ENCODE data around the gene CRIM1. TPM values are rescaled to one million over a fixed set of nuclear protein-coding genes. Genes with fewer than 3 reads are reported as not detected.

The CRIM1 gene
- polyA plus RNA-seq, 2 of the 4 experiments (the other 2 are of a cell fraction) = 127 to 208 TPM

DNA sequence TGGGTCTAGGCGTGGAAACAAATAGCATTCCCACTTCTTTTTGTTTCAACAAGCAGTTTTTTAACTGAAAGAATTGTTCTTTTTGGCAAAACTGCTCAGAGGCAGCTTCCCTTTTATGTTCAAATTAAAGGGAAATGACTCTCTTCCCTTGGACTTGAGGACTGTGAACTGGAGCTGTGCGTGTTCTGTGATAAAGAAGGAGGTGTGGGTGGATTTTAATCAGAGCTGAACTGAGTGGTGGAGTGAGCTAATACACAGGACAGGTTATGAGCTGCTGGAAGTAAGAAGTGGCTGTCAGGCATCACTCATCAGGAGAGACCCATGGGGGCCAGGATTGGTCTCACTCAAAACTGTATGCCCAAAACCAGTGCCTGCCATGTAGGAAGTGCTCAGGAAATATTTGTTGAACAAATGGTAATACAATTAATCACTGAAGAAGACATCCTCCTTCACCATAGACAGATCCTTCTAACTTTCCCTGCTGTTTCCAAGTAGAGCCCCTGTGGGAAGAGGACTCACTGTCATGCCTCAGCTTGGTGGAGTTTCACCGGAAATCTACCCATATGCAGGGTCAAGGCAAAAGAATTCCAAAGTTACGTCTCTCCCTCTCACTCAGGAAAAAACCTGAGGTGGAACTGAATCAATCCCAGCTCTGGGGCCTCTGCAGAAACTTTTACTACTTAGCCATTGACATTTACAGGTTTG is 186.5 kb downstream of the CRIM1 start (continued):
- TF ChIP-seq RAD21 (conservative IDR thresholded peaks at IDR 0.05 in 1 of 2, IDR thresholded peaks at IDR 0.05 in 1 of 2) (no peak), FOXS1 (CRISPR knock-in tag; IDR thresholded peaks at IDR 0.05) (no peak), CHD4 (IDR thresholded peaks at IDR 0.05; ENCODE audit: borderline replicate concordance) (no peak)
- TF ChIP-seq, protein P1, sequence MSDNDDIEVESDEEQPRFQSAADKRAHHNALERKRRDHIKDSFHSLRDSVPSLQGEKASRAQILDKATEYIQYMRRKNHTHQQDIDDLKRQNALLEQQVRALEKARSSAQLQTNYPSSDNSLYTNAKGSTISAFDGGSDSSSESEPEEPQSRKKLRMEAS (IDR thresholded peaks at IDR 0.05) = no peak

DNA sequence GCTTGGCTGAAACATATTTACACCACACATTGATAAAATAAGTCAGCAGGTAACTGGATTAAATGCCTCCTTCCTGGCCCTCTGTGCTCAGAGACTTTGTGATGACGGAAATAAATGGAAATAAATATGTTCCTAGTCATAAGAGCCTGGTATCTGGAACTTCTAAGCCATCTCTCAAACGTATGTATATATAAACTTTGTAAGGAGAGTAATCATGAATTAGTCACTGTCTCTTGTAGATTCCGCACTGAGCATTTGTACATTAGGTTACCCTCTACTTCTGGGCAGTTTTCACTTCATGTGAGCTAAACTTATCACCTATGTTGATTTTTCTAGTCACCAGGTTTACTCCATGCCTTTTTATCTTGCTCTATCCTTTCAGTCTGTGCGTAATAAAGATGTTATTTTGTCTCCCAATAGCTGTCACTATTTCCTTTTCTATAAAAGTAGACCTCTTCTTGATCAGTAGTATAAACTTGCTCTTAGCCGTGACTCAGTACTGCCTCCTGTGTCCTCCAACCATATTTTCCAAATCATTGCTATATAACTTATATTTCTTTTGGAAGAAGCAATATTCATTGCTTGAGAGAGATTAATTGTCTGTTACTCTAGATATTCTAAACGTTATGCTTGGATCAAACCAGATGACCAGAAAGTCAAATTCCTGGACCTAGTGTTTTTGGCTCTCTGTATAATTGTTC is 189.2 kb downstream of the CRIM1 start:
- H3K4me1 ChIP-seq = peaks cover 16% of the 10 kb centered on the region
- no peak for FAIRE-seq
- ChIA-PET POLR2A (interaction anchor here (0.5 kb wide), 1 partner anchor 364 kb away, joined by 3 read pairs; no protein-coding TSS in a partner anchor), CTCF (interaction anchor here (0.8 to 2.3 kb wide), 8 partner anchors 12 to 192 kb away, joined by 3 to 7 read pairs (median 4); no protein-coding TSS in a partner anchor)
- peak in 1 of 2 experiments; percentile 43; a peak in 3 of 6 replicates for ATAC-seq
- no peak overlapping the region for H3K4me3 ChIP-seq
- no peaks in the 10 kb centered on the region for H3K9me3 ChIP-seq
- H3K4me2 ChIP-seq = no peak overlapping the region
- TF ChIP-seq, protein P1 (IDR thresholded peaks at IDR 0.05) = no peak
- peak in 1 of 2 experiments; percentile 44; a peak in 3 of 5 replicates for TF ChIP-seq RAD21 (conservative IDR thresholded peaks at IDR 0.05 in 1 of 2, IDR thresholded peaks at IDR 0.05 in 1 of 2)
- TF ChIP-seq, protein P2, sequence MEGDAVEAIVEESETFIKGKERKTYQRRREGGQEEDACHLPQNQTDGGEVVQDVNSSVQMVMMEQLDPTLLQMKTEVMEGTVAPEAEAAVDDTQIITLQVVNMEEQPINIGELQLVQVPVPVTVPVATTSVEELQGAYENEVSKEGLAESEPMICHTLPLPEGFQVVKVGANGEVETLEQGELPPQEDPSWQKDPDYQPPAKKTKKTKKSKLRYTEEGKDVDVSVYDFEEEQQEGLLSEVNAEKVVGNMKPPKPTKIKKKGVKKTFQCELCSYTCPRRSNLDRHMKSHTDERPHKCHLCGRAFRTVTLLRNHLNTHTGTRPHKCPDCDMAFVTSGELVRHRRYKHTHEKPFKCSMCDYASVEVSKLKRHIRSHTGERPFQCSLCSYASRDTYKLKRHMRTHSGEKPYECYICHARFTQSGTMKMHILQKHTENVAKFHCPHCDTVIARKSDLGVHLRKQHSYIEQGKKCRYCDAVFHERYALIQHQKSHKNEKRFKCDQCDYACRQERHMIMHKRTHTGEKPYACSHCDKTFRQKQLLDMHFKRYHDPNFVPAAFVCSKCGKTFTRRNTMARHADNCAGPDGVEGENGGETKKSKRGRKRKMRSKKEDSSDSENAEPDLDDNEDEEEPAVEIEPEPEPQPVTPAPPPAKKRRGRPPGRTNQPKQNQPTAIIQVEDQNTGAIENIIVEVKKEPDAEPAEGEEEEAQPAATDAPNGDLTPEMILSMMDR (IDR thresholded peaks at IDR 0.05) = peak; percentile 42
- no peak for TF ChIP-seq MYC (IDR thresholded peaks at IDR 0.05; ENCODE audit: borderline replicate concordance, low read length)
- TF ChIP-seq, protein P3, sequence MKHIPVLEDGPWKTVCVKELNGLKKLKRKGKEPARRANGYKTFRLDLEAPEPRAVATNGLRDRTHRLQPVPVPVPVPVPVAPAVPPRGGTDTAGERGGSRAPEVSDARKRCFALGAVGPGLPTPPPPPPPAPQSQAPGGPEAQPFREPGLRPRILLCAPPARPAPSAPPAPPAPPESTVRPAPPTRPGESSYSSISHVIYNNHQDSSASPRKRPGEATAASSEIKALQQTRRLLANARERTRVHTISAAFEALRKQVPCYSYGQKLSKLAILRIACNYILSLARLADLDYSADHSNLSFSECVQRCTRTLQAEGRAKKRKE (CRISPR knock-in tag; IDR thresholded peaks at IDR 0.05; ENCODE audit: low read depth) = no peak
- 73% methylated on average over 6 of the region's 6 CpGs for WGBS (ENCODE audit: missing lambda C conversion rate)
- DNase-seq (ENCODE audit: low read depth in 1 of 2, low spot score in 1 of 2) = peak in 1 of 2 experiments; percentile 39
- no peak overlapping the region for H3K27ac ChIP-seq

DNA sequence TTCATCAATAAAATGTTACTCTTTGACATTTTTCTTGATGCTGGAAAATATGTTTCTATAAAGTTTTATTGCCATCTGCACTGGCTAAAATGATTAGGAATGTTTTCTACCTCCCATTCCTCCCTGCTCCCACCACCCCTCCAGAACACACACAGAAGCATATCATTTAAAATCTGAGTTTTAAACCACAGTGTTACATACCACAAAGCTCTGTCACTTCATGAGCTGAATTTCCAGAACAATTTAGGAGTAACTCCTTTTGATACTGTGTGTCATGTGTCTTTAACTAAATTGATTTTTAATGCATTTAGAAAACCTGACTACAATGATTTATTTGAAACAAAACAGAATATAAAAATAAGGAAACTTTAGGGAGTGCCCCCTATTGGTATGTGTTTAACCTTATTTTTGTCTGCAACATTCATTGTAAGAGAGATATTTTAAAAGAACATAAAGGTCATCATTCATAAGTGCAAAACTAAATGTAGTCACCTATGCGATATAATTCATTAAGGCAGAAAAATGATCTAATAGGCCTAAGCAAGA is 190.4 kb downstream of the CRIM1 start:
- Histone ChIP-seq H3K27ac (no peak overlapping the region), H3K4me2 (no peak overlapping the region), H3K4me1 (peaks cover 16% of the 10 kb centered on the region), H3K4me3 (no peak overlapping the region), H3K9me3 (no peaks in the 10 kb centered on the region)
- CTCF ChIA-PET = interaction anchor here (0.8 to 2.1 kb wide), 6 partner anchors 9 to 193 kb away, joined by 3 to 7 read pairs (median 4); no protein-coding TSS in a partner anchor
- POLR2A ChIA-PET = no interaction called here
- no peak for TF ChIP-seq RNF2 (IDR thresholded peaks at IDR 0.05; ENCODE audit: borderline replicate concordance, low read depth)
- TF ChIP-seq, protein P2 (IDR thresholded peaks at IDR 0.05) = peak; percentile 40; the same call in 2 of the 3 replicates
- TF ChIP-seq, protein P3 (CRISPR knock-in tag; IDR thresholded peaks at IDR 0.05; ENCODE audit: low read depth) = no peak
- DNase-seq (ENCODE audit: low read depth in 1 of 2, low spot score in 1 of 2) = no peak
- 40% methylated on average over 1 of the region's 1 CpG for WGBS (ENCODE audit: missing lambda C conversion rate)
- no peak for ATAC-seq
- FAIRE-seq = no peak
